NCI-H748 (cell line): Measurements from ENCODE around the gene ATP5F1D.

Experiments used
- DNase-seq: peaks from one replicate; lab custom pipeline; 2025; ENCODE audit not compliant: unreplicated experiment; lab: John Stamatoyannopoulos, UW

The ATP5F1D gene

DNA sequence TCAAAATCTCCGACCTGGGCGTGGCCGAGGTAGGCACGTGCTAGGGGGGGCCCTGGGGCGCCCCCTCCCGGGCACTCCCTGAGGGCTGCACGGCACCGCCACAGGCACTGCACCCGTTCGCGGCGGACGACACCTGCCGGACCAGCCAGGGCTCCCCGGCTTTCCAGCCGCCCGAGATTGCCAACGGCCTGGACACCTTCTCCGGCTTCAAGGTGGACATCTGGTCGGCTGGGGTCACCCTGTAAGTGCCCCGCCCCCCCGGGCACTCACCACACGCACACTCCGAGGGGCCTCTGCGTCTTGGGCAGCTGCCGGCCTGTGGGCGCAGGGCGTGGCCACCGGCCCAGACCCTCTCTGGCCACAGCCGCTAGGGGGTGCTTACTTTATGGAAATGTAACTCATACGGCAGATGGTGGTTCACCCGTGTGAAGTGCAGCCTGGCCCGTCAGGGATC is 21.0 kb upstream of the ATP5F1D start:
- DNase-seq: no peak

- DNase-seq: no peak
Measured at GRCh38 chr19:1220976-1221903, 20.3 kb upstream of the ATP5F1D start.

DNA sequence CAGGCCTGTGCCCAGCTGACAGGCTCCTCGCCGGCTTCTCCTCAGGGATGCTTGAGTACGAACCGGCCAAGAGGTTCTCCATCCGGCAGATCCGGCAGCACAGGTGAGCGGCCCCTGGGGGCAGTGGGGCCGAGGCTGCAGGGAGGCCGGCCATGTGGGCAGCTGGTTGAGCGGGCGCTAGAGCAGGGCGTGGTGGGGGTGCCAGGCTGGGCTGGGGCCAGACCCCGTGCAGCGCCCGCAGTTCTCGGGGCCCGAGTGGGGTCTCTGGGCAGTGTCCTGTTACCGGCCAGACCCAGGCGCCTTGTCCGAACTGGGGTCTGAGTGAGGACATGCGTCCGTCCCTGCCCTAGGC is 19.7 kb upstream of the ATP5F1D start:
- DNase-seq: no peak

DNA sequence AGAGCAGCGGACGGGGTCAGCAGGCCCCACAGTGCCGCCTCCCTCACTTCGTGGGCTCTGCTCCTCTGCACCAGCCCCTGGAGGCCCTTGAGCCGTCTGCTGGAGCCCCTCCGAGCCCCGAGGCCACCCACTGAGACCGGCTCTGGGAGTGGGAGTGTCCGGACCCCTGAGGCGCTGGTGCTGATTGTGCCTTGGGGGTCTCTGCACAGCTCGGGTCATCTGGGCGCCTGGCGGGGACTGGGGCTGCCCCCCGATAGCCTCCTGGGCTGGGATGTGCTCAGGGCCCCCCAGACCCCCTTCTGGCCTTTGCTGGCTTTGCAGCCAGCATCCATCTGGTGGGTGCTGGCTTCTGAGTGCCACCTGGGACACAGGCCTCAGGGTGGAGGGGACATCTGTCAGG is 19.2 kb upstream of the ATP5F1D start:
- DNase-seq: no peak

- DNase-seq: no peak
Measured at GRCh38 chr19:1223018-1223855, 18.3 kb upstream of the ATP5F1D start.

DNA sequence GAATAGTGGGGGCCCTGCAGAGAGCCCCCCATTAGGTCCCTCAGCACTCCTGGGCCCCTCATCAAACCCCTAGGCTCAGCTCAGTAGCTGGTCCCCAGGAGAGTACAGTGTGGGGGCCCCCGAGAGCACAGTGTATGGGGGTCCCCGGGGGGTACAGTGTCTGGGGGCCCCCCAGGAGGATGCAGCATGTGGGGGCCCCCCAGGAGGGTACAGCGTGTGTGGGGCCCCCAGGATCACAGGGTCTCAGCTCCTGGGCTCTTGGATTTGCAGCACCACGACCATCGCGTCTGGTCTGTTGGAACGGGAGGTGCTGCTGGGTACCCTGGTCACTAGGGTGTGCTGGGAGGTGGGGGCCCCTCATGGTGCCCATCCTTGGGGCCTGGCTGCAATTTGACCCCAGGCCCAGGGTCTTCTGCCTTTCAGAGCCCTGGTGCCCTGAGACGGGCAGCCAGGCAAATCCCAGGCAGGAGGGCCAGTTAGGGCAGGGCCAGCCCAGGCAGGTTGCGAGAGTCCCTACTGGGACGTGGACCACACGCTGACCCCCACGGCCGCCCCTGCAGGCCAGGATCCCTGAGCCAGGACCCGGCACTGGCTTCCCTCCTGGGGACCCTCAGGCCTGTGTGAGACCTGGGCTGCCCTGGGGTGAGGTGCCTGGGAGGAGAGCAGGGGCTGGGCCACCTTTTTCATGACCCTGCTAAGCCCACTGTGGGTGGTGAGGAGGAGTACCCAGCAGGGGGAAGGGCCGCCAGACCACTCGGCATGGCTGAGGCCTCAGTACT is 17.3 kb upstream of the ATP5F1D start:
- no peak for DNase-seq

- DNase-seq: no peak
Measured at GRCh38 chr19:1224847-1225246, 16.7 kb upstream of the ATP5F1D start.

DNA sequence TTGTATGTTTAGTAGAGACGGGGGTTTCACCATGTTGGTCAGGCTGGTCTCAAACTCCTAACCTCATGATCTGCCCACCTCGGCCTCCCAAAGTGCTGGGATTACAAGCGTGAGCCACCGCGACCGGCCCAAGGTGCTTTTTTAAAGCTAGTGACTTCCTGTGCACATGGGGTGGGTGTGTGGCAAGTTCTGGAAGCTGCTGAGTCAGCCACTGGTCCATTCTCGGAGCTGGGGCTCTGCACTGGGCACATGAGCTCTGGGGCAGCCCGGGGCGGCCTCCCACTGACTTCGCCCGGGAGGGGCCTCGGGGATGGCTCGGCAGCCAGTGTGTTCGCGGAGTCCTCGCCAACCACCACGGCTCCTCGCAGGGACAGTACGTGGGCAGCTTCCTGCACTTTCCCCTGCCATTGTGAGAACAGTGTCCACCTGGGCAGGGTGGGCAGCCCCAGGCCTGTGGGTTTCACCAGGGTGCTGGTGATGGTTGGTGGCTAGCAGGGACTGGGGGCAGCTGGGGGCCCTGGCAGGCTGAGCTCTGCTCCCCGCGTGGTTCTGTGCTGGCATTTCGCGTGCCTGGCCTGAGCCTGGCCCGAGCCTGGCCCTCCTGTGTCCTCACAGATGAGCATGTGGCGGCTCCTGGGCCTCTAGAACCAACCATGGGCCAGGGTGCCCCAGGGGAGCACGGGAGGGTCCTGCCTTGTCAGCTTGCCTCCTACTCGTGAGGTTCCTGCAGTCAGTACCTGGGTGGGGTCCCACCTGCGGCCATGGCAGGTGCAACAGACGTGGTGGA is 15.9 kb upstream of the ATP5F1D start:
- DNase-seq: no peak

- no peak for DNase-seq
Measured at GRCh38 chr19:1226227-1226518, 15.4 kb upstream of the ATP5F1D start.

DNA sequence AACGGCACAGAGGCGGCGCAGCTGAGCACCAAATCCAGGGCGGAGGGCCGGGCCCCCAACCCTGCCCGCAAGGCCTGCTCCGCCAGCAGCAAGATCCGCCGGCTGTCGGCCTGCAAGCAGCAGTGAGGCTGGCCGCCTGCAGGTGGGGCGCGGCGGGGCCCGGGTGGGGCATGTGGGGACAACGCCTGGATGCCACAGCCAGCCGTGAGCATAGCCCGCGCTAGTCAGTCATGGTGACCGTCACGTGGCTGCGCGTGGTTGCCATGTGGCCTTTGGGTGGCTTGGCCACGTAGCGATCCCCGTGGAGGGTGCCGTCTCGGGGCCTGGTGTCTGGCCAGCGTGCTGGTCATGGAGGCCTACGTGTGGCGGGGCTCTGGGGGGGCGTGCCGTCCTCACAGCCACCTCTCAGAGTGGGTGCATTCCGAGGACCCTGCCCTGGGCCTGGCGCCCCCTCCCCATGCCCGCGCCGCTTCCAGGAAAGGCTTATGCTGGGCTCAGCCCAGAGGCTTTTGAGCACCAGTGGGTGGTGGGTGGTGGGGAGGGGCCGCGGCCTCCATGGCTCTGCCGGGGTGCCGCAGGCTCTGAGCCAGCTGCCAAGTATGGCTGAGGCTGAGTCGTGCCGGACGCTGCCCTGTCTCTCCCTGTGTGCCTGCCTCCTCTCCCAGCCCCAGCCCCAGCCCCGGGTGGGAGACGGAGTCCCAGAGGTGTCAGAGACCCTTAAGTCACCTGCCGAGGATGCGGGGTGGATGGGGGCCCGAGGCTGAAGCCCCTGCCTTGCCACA is 14.8 kb upstream of the ATP5F1D start:
- DNase-seq: no peak

GRCh38 chr19:1227304-1228054 is 14.1 kb upstream of the ATP5F1D start:
- no peak for DNase-seq

DNA sequence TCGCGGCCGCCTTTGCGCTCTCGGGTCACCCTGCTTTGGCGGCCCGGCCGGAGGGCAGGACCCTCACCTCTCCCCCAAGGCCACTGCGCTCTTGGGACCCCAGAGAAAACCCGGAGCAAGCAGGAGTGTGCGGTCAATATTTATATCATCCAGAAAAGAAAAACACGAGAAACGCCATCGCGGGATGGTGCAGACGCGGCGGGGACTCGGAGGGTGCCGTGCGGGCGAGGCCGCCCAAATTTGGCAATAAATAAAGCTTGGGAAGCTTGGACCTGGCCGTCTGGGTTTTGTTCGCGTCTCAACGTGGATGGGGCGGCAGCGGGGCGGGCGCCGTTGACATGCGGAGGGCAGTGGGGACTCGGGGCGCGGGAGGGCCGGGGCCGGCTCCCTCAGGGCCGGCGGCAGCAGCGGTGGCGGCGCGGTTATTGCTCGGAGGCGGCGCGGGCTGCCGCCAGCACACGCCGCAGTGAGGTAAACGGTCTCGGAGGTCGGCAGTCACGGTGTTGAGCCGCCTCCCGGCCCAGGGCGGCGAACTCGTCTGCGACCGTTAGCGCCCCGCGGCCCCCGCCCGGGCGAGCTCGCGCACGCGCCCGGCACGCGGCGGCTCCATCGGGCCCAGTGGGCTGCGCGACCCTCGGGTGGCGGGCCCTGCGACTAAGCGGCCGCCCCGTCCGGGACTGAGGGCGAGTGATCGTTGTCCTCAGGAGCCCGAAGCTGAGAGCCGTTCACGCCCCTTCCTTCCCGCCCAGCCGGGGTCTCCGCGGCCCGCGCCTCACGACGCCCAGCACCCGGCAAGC is 13.2 kb upstream of the ATP5F1D start:
- DNase-seq: no peak

- DNase-seq: no peak
Measured at GRCh38 chr19:1229056-1229923, 12.3 kb upstream of the ATP5F1D start.

DNA sequence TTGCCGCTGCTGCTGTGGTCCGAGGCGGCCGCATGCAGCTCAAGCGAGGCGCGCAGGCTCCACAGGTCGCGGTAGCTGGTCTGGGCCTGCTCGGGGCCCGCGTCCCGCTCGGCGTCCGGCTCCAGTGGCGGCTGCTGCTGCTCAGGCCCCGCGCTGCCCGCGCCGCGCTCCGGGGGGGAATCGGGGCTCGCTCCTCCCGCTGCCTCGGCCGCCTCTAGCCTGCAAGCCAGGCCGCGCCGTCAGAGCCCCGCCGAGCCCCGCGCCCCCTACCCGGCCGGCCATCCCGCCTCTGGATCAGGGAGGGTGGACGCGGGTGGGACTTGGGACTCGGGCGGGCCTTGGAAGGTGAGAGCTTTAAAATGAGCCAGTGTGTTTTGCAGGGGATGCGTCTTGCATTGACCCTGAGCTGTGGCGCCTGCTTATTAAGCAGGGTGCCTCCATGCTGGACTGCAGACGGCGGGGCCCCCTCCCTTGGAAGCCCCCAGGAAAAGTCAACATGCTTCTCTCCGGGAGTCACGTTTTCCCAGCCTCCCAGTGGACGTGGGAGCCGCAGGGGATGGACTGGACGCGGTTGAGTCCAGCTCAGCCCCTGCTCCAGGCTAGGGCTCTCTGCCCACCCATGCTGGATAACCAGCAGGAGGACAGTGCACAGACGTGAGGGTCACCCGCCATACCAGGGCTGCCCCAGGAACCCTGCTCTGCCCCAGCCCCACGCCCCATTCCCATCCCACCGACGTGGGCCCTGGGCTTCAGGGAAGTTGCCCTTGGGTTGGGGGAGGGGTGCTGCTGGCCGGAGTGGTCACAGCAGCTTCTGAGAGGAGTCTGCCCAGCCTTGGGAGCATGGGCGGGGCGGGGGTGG is 11.4 kb upstream of the ATP5F1D start:
- DNase-seq: no peak

DNA sequence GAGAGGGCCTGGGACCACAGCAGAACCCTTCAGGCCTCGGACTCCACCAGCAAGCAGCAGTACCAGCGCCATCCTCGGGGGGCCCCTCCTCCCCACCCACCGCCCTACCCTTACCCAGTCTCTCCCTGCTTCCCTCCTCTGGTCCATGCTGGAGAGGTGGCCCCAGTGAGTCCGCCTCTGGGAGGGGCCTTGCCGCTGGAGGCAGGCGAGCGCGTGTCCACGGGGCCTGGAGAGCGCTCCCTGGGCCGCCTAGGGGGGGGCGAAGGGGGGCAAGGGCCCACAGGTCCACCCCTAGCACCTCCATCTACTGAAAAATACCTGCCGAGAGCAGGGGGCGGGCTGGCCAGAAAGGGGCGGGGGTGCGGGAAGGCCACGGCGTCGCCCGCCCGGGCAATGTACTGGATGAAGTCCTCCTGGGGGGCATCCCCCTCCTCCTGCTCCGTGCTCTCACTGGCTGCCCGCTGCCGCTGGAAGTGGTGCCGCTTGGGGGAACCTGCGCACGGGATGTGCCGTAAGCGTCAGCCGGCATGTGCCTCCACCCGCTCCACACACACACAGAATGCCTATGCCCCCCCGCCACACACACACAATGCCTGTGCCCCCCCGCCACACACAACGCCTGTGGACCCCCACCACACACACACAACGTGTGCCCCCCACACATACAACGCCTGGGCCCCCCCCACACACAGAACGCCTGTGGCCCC is 10.6 kb upstream of the ATP5F1D start:
- DNase-seq: no peak
